ENCODE measurements around the gene TNKS1BP1. TPM values are rescaled to one million over a fixed set of nuclear protein-coding genes. Genes with fewer than 3 reads are reported as not detected.

TNKS1BP1 gene
- total and polyA plus RNA-seq, 8 donors, result 63.4 to 172 (median 80.8) TPM

- Histone ChIP-seq H3K36me3 (peaks cover 0 to 43% (median 32%) of the 10 kb centered on the region in 3 donors), H3K27ac (no peak overlapping the region), H3K4me1 (peaks cover 3 to 20% (median 12%) of the 10 kb centered on the region in 3 donors), H3K27me3 (no peaks in the 10 kb centered on the region), H3K9me3 (no peaks in the 10 kb centered on the region), H3K4me3 (no peak overlapping the region)
- DNase-seq (peak in 2 of 6 donors; percentile 2 to 39), FAIRE-seq (no peak), ATAC-seq (no peak)
- WGBS, 2 donors, result 96% methylated on average over 9 of the region's 9 CpGs
- no peak for TF ChIP-seq CTCF (IDR thresholded peaks at IDR 0.05)
- intact Hi-C loops (cut with DNase I), result no loop called here
These were observed 5.3 kb upstream of the TNKS1BP1 start for GRCh38 chr11:57330029-57330428.

- no peaks in the 10 kb centered on the region for H3K27me3 ChIP-seq
- H3K9me3 ChIP-seq, result no peaks in the 10 kb centered on the region
- H3K4me3 ChIP-seq, result no peak overlapping the region
- FAIRE-seq (no peak), ATAC-seq (no peak), DNase-seq (peak in 1 of 6 donors; percentile 21)
- peaks cover 8 to 19% (median 13%) of the 10 kb centered on the region in 3 donors for H3K4me1 ChIP-seq
- H3K27ac ChIP-seq, result no peak overlapping the region
- H3K36me3 ChIP-seq, result peaks cover 0 to 41% (median 26%) of the 10 kb centered on the region in 3 donors
- WGBS, 2 donors, result 93 to 94% methylated on average over 5 of the region's 5 CpGs
- intact Hi-C loops (cut with DNase I), result no loop called here
- no peak for TF ChIP-seq CTCF (IDR thresholded peaks at IDR 0.05)
These were observed 3.0 kb upstream of the TNKS1BP1 start for GRCh38 chr11:57327721-57328120.

DNA sequence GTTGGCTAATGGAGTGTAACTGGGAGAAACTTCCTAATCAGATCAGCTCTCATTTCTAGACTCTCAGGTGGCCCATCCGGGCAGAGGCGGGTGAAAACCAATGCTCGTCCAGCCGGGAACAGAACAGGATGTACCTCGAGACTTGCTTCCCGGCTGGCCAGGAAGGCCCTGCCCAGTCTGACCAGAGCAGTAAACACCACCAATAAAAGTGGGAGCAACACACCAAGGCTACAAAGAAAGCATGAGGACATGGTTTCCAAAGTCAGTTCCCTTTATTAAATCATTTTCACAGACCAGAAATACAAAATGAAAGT, 940 bp upstream of the TNKS1BP1 start:
- peak in 3 of 6 donors; percentile 58 to 66 (median 65) for DNase-seq
- Histone ChIP-seq H3K4me3 (peak overlapping the region in 3 of 4 donors; percentile 59 to 76 (median 75)), H3K36me3 (peaks cover 0 to 20% (median 9%) of the 10 kb centered on the region in 3 donors), H3K27me3 (no peaks in the 10 kb centered on the region), H3K4me1 (peaks cover 20 to 34% (median 27%) of the 10 kb centered on the region in 3 donors), H3K27ac (peak overlapping the region; percentile 88 to 96 (median 90)), H3K9me3 (no peaks in the 10 kb centered on the region)
- FAIRE-seq, result no peak
- TF ChIP-seq CTCF (IDR thresholded peaks at IDR 0.05), result no peak
- intact Hi-C loops (cut with DNase I), result no loop called here
- peak; percentile 1 to 20 (median 12) for ATAC-seq
- WGBS, 2 donors, result 2 to 9% methylated on average over 6 of the region's 6 CpGs

- no peak for FAIRE-seq
- peak in 1 of 4 donors; percentile 12 for ATAC-seq
These were observed 432 bp downstream of the TNKS1BP1 start for GRCh38 chr11:57324154-57324885.

More at GRCh38 chr11:57324154-57324885, 432 bp downstream of the TNKS1BP1 start:
- TF ChIP-seq CTCF (IDR thresholded peaks at IDR 0.05), result no peak
- 1 to 2% methylated on average over 33 to 62 of the region's 64 CpGs for WGBS, 2 donors
- intact Hi-C loops (cut with DNase I), result no loop called here
- no peaks in the 10 kb centered on the region for H3K9me3 ChIP-seq
- peaks cover 0 to 14% (median 4%) of the 10 kb centered on the region in 3 donors for H3K36me3 ChIP-seq
- peaks cover 22 to 48% (median 32%) of the 10 kb centered on the region in 3 donors for H3K4me1 ChIP-seq
- H3K27ac ChIP-seq, result peak overlapping the region; percentile 88 to 96 (median 90)
- DNase-seq, result peak in 5 of 6 donors; percentile 51 to 89 (median 64)
- H3K4me3 ChIP-seq, result peak overlapping the region; percentile 59 to 76 (median 72)
- no peaks in the 10 kb centered on the region for H3K27me3 ChIP-seq

Data from pancreas (tissue), 10 donors.